GM13977 (cell line): Measurements from ENCODE around the gene BSCL2.
"Not testable (repeated sequence)": the region's sequence is repeated elsewhere in the genome, so short reads cannot be mapped to it uniquely, and the experiment has no call there.

Source experiments
- DNase-seq: peaks from one replicate; pipeline ENCODE4 v3.0.0; 2012; ENCODE audit warnings: low spot score
- in situ Hi-C: fragments of 300-500 bp; cut with MboI; formaldehyde crosslinking; loops from one replicate; pipeline ENCODE4 v1.12.0; 2022; ENCODE audit warnings: low sequenced_read_pairs, low pct_unique_long_range_greater_than_20kb, mixed read lengths, inconsistent platforms; ENCODE audit not compliant: unreplicated experiment
- TF ChIP-seq, protein P1 (sequence below): IDR thresholded peaks from 2 replicates; pipeline ENCODE4 v1.5.1; 2012; ENCODE audit warnings: mild to moderate bottlenecking, control low read depth; ENCODE audit not compliant: insufficient read depth; ENCODE audit errors: extremely low read depth, missing control alignments

BSCL2 gene

DNA sequence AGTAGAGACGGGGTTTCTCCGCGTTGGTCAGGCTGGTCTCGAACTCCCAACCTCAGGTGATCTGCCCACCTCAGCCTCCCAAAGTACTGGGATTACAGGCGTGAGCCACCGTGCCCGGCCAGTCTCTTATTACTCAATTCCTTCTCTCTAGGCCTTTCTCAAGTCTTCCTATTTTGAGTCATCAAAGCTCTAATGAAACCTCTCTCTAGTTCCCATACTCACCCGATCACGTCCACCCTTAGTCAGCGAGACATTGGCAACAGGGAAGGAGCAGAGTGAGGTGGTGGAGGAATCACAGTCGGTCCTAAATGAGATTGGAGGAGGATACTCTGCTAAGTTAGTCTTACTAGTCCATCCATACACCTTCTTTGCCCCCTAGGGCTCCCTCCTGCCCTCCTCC is 5.0 kb downstream of the BSCL2 start:
- TF ChIP-seq, protein P1, sequence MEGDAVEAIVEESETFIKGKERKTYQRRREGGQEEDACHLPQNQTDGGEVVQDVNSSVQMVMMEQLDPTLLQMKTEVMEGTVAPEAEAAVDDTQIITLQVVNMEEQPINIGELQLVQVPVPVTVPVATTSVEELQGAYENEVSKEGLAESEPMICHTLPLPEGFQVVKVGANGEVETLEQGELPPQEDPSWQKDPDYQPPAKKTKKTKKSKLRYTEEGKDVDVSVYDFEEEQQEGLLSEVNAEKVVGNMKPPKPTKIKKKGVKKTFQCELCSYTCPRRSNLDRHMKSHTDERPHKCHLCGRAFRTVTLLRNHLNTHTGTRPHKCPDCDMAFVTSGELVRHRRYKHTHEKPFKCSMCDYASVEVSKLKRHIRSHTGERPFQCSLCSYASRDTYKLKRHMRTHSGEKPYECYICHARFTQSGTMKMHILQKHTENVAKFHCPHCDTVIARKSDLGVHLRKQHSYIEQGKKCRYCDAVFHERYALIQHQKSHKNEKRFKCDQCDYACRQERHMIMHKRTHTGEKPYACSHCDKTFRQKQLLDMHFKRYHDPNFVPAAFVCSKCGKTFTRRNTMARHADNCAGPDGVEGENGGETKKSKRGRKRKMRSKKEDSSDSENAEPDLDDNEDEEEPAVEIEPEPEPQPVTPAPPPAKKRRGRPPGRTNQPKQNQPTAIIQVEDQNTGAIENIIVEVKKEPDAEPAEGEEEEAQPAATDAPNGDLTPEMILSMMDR, result no peak
- DNase-seq, result no peak
- in situ Hi-C loops, result no loop called here

DNA sequence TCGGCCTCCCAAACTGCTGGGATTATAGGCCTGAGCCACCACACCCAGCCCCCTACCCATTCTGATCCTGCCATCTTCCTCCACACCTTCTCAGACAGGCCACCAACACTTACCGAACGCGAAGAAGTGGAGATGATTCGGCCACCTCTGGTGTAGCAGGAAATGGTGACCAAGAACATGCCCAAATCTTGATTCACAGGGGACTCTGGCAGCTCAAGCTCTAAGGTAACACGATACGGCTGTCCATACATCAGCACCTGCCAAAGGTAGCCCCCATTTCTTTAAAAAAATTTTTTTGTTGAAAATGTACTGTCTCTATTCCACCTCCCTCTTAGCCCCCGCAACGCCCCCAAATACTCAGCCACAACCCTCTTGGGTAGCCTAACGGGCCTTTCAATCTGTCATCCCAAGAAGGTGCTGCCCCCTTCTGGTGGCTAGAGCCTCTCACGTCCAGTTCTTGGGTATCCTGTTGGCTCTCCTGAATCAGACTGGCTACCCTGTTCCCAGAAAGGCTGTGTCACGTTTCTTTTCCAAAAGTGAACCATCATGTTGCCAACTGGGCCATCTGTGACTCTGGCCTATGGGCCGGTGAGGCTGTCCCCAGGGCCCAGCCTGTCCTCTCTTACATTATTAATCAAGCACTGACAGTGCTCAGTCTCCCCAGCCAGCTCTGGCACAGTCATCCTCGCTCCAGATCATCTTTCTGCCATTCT is 12.6 kb downstream of the BSCL2 start:
- TF ChIP-seq, protein P1, result peak; percentile 91
- peak; percentile 83 for DNase-seq
- in situ Hi-C loops, result no loop called here

DNA sequence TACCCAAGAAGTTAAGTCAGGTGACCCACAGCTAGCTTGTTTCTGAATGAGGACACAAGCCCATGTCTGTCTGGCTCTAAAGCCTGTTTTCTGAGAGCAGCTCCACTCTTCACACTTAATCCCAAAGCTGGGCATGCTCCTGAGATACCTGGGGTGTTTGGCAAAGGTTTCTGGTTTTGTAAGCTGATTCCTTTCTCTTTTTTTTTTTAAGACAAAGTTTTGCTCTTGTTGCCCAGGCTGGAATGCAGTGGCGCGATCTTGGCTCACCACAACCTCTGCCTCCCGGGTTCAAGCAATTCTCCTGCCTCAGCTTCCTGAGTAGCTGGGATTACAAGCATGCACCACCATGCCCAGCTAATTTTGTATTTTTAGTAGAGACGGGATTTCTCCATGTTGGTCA is 13.6 kb downstream of the BSCL2 start:
- in situ Hi-C loops, DNase-seq: not testable (repeated sequence)

DNA sequence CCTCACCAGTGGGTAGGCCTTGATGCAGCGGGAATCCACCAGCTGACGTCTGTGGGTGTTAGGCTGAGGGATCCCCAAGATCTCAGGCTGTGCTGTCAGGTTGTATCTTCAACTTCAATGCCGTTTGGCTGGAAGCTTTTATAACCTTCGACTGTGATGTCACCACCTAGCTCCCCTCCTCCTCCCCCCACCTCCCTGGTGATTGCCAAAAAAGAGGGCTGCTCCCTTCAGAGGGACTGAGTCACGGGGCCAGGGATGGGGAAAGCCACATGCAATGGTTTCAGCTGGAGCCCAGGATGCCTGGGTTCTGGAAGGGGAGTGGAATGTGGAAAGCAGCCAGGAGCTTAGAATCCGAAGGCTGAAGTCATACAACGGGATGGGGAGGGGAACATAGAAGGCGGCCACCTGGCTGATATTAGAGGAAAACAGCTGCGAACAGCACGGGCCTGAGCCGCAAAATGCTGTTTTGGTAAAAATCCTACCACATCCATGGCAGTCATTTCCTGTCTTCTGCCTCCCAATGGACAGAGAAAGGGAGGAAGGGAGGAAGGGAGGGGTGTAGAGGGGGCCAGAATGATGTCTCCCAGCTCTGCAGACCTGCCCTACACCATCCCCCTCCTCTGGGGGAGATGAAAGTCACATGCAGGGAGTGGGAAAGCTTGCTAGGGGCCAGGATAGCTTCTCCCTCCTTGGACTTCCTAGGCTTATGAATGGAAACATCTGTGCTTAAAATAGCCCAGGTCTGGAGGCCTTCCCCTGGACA is 17.6 kb downstream of the BSCL2 start, which contains the start of gene LRRN4CL:
TSS of gene LRRN4CL (minus strand) at position 110 of the 763 bp plus-strand sequence. CDS start 1,022 bp downstream, outside the sequence.
- no peak for DNase-seq
- in situ Hi-C loops, result no loop called here
- TF ChIP-seq, protein P1, result no peak

- in situ Hi-C loops, result no loop called here
- TF ChIP-seq, protein P1, result no peak
Measured at GRCh38 chr11:62688491-62688890, 18.7 kb downstream of the BSCL2 start.

DNA sequence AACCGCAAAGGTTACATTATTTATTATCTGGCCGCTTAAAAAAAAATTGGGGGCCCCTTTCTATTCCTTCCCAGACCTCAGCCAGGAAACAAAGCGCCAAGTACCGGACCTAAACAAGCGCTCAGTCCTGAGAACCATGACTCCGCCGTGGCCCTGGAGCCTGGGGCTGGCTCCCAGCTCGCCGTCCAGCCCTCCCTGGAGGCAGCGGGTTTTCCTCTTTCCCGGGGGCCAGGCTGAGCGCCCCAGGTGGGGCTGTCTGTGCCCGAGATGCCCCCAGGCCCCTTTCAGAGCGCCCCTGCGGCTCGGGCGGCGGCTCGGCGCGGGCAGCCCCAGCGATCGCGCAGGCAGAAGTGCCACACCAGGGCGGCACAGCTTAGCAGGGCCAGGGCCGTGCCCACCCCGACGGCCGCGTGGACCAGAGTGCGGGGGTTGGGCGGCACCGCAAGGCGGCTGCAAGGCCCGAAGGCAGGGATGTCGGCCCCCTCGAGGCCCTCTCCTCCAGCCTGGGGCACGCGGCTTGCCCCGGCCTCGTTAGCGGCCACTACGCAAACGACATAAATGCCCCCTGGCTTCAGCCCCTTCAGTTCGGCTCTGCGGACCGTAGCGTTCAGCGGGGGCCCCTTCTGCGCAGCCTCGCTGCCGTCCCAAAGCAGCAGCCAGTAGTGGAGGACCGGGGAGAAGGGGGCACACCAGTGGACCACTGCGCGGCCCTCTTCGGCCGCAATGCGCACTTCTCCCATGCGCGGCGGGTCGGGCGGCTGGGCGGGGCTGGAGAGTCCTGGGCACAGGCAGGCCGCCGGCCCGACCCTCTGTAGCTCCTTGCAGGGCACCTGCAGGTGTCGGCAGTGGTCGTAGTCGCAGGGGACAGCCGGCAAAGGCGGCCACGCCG is 19.5 kb downstream of the BSCL2 start:
- in situ Hi-C loops, result no loop called here

More at GRCh38 chr11:62688491-62688890, 18.7 kb downstream of the BSCL2 start:
- DNase-seq, result no peak

More for the DNA sequence above, 19.5 kb downstream of the BSCL2 start:
- TF ChIP-seq, protein P1, result no peak
- DNase-seq, result no peak
